Left forelimb (tissue), 1 donor: Measurements from ENCODE around the gene RUVBL1.
A peak's percentile ranks its signal among the peaks of the same experiment; 100 is the strongest.

Experiments used
- DNase-seq: peaks from one replicate; pipeline ENCODE4 v3.0.0-alpha.2; 2018; ENCODE audit warnings: low spot score

RUVBL1 gene

DNA sequence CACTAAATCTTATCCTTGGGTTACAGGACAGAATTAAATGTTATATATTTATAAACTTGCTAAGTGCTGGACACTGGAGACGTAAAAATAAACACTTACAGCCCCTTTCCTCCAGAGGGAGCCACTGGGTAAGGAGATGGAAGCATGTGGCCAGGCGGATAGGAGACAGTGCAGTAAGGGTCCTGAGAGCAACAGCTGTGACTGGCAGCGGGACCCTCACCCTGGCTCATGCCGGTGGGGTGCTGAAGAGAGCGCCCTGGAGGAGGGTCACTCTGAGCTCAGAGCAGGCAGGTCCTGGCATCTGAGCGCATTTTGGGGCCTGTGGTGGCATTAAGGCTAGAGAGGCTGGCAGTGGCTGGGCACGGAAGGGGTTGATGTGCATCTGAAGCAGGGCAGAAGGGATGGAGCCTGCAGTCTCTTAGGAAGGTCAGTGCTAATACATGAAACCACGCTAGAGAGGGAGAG is 55.4 kb downstream of the RUVBL1 start:
- peak; percentile 57 for DNase-seq

DNA sequence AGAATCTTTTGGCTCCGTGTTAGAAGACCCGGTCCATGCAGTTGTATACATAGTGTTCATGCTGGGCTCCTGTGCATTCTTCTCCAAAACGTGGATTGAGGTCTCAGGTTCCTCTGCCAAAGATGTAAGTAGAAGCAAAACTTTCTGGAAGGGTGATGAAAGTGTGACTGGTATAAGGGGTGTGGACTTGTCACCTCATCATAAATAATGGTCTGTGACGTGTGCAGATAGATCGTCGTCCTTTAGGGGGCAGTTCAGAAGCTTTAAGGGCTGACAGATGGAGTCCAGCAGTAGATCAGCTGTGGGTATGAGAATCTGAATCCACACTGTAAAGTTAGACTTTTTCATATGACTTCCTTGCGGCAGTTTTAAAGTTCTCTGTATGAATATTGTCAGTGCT is 56.1 kb downstream of the RUVBL1 start:
- peak; percentile 34 for DNase-seq

DNA sequence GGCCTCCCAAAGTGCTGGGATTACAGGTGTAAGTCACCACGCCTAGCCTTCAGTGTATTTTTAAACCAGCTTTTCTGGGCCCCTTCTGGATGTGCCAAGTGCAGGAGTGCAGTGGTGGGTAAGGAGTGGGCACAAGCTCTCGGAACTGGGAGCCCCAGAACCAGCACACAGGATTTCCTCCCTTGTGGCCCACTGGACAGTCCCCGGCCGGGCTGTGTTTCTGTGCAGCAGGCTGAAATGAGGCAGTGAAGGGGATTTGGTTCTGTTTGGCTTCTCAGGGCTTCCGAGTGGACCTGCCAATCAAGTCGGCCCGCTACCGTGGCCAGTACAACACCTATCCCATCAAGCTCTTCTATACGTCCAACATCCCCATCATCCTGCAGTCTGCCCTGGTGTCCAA is 56.9 kb downstream of the RUVBL1 start:
- DNase-seq = peak; percentile 62

DNA sequence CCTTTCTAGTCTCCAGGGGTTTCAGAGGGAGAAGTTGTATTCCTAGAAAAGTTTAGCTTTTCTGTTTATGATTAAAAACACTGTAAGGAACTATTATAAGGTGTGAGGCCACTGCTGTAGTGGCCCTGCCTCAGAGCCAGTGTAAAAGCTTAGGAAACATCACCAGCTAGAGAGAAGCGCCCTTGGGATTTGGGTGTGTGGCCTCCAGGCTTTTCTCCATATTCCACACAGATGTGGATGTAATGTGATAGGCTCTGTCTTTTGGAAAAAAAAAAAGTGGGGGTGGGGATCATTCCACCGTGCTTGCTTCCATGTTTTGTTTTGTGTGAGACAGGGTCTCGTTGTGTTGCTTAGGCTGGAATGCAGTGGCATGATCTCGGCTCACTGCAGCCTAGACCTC is 57.5 kb downstream of the RUVBL1 start:
- DNase-seq = peak; percentile 2

DNA sequence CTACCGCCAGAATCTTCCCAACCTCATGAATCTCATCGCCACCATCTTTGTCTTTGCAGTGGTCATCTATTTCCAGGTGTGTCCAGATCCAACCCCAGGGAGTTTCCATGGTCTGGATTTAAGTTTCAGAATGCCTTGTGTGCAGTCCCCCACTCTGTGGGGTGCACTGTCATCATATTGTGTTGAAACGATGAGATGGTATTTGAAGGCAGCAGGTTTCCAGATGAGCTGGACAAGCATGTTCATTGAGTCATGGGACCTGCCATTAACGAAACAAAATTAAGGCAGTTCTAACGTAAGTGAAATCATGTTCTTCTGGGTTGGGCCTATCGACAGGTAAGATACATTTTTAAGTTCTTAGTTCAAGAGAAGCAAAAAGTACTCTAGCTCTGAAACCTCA is 58.6 kb downstream of the RUVBL1 start:
- DNase-seq = peak; percentile 28

DNA sequence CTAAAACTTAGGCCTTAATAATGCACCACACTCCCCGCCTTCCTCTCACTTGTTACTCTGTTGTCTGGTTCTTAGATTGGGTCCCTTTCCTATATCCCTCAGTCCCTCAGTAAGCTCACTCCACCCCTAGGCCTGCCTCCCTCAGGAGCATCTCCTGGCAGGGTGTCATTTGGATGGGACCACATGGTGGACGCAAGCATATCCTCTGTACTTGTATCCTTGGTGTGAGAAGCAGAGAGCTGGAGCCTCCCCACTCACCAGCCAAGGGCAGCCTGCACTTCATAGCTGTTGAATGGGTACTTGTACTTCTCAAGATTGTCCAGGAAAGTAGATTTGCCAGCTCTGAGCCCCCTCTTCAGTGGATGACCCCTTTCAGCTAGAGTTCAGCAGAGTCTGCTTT is 59.7 kb downstream of the RUVBL1 start:
- DNase-seq = peak; percentile 55

DNA sequence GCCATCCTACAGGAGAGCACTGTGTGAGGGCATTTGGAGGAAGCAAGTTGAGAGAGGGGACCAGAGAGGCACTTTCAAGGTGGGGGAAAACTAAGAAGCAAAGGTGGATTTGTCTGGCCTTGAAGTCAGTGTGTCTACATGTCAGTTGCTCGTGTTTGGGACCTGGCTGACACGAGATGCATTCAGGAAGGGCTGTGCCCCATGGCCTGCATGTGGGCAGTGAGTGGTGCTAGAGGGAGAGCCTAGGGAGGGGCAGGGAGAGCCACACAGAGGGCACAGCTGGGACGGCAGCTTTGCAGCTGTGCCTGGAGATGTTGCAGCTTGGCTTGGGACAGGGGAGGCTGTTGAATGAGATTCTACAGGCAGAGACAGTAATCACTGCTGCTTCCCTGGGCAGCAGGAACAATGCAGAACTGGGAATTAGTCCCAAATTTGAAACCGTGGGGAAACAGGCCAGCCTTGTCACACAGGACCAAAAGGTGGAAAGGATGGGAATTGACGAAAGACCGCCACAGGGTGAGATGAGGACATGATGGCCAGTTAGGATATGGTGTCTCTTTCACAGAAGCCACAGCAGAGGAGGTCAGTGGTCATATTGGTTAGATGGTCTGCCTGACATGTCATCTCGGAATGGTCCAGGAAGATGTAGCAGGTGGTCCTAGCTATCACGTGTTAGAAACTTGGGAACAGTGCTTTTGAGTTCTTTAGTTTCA is 61.4 kb downstream of the RUVBL1 start:
- DNase-seq = peak; percentile 23

DNA sequence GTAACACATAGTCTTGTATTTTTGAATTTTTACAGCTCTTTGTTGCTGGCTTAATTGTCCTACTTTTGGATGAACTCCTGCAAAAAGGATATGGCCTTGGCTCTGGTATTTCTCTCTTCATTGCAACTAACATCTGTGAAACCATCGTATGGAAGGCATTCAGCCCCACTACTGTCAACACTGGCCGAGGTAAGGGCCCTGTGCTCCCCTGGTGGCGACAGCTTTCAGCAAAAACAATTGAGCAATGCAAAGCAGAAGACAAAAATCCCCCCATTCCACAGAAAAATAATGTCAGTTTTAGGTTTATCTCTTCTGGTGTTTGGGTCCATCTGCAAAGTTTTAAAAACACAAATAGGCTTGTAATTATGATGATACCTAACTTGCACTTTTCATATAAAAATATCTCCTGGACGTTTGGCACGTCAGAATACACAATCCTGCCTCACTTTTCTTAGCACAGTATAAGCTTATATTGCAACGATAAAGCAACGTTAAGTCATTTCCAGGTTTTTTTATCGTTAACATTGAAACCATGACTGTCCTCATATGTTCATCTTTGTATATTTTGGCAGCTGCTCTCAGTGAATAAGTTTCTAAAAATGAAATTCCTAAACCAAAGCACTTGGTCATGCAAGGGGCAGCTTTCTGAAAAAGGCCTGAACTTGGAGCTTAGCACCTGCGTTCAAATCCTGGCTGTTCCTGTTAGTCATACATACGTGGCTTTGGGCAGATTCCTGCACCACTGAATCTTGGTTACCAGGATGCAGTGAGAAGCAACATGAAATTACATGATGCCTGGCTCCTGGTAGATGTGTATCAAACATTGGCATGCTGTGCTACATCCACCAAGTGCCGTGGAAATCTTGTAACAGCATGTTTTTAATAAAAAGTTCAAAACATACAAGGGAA is 62.9 kb downstream of the RUVBL1 start:
- DNase-seq = peak; percentile 26

DNA sequence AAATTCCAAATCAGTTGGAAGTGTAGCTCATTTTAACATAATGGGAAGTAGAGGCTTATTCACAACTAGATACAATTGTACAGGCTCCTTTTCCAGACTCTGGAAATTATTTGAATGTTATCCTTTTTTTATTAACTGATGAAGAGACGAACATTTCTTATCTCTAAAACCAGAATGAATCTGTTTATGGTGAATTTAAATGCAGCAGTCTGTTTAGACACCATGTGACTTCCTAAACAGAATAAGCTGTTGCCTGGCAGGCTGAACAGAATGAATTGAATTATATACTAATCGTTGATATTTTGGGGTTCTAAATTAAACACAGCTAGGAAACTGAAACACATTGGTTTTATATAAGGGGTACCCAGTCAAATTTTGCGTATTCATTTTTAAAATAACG is 67.4 kb downstream of the RUVBL1 start:
- DNase-seq = no peak

DNA sequence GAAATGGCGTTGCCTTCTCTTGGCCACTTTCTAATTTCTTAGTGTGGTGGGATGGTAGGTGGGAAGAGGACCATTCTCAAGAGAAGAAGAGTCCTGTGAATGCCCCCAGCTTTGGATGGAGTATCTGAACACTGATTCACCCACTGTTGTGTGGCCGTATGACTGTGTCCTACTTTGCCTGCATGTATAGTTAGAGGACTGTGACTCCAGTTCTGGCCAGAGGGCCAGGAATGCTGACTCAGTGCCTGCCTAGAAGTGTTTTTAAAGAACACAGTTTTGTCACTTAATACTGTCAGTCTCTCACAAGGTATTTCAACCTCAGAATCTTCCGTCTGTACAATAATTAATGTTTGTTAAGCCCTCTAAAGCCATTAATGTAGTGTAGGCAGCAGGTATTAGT is 69.2 kb downstream of the RUVBL1 start:
- DNase-seq = no peak

DNA sequence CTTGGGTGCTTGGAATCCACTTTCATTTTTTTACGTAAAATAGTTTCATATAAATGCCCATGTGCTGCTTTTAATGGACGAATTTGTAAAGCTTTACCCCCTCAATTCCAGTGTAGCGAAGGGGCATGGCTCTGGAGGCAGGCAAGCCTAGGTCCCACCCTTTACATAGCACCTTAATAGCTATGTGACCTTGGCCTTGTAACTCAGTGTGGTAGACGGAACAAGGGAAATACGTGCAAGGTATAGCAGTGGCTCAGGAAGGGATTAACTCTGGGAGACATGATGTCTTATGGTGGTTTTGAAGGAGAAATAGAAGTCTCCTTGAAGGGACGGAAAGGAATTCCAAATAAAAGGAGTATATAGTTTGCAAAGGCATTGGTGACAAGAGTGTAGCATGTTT is 70.0 kb downstream of the RUVBL1 start:
- DNase-seq = no peak

DNA sequence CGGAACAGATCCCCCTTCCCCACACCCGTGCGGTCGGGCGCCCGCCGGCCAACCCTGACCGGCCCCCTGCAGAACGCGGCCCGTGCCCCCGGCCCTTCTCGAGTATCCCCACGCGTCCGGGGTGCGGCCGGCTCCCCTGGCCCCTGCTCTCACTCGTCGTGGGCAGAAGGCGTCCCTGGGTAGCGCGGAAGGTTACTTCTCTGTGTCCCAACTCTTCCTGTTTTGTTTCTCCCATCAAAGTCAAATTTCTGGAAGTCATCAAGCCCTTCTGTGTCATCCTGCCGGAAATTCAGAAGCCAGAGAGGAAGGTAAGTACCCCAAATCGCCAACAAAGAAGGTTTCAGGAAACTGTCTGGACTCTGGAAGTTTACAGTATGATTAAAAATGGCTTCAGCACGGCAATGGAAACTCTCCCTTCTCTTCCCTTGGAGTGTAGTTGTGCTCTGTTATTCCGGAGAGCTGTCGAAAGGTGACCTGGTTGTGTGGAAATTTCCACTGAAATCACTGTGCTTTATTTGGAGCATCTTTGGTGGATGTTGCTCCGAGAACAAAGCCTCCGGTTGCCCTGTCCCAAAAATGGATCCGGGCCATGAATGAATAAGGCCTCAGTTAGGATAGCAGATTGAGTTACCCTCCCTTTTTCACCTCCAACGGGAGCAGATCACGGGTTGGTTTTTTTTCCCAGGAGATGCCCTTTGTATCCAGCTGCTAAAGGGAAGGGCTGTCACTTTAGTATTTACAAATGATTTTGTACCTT is 70.8 kb downstream of the RUVBL1 start:
- no peak for DNase-seq

DNA sequence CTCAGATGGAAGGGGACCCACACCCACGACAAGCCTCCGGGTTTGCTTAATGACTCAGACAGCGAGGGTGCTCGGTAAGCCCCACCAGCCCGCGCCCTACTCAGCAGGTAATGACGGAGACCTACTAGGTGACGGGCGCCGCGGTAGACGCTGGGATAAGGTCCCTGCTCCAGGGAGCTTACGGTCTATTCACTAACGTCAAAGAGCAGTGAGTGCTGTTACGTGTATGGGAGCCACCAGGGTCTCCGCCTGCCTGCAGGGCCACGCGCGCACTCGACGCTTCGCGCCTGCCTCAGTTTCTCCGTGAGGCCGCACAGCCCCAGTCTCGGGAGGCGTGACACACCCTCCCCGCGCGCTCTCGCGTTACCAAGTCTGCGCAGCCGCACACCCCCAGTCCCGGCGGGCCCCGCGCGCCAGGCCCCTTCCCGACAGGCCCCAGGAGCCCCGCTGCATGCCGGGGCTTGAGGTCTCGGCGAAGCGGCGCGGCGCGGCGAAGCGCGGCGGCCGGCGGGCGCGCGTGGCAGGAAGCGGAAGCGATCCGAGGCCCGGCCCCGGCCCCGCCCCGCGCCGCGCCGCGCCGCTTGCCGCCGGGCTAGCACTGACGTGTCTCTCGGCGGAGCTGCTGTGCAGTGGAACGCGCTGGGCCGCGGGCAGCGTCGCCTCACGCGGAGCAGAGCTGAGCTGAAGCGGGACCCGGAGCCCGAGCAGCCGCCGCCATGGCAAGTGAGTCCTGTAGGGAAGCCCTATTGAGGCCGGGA is 71.6 kb downstream of the RUVBL1 start, which contains the start of gene SEC61A1:
TSS of gene SEC61A1 (plus strand) at position 601 of the 758 bp plus-strand sequence. CDS start at position 717, 116 bp downstream.
- peak; percentile 98 for DNase-seq

DNA sequence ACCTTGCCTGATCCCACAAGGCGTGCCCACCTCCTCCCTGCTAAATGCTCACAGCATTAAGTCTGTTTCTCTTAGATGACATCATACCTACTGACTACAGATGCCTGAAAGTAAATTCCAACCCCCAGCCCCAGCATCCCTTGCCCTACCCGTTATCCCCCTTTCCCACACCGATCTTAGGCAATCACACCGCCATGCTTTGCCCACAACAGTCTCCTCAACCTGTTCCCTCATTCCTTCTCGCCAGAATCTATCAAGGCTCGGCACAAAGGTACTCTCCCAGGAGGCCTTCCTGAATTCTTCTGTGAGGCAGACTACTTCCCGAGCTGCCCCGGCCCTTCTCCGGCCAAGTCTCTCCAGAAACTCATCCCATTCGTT is 72.2 kb downstream of the RUVBL1 start:
- DNase-seq = no peak

DNA sequence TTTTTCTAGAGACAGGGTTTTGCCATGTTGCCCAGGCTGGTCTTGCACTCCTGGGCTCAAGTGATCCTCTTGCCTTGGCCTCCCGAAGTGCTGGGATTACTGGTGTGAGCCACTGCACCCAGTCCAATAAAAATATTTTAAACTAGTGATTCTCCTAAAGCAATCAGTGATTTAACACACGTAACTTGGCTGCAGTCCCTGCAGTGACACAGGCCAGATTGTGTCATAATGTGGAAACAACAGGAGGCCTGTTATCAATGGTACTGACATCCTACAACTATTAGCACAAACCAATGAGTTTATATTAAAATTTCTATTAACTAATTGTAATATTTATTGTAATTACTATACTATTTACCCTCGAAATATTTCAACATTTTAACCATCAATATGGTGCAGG is 73.0 kb downstream of the RUVBL1 start:
- DNase-seq = no peak

DNA sequence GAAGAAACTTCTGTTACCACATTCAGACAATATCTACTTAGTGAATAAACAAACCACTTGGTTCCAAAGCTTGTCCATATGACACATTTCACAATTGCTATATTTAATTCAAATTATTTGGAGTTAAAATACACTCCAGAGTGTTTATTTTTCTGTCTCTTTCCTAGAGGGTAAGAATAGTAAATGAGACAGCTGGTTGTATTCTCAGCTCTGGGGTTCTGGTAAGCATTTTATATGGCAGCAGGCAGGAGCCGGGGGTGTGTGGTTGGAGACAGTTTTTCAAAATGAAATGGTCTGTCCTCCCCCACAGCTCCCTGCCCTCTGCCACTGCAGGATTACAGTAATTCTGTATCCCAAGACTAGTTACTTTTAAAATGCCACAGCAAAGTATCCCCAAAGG is 82.3 kb downstream of the RUVBL1 start:
- DNase-seq = no peak

DNA sequence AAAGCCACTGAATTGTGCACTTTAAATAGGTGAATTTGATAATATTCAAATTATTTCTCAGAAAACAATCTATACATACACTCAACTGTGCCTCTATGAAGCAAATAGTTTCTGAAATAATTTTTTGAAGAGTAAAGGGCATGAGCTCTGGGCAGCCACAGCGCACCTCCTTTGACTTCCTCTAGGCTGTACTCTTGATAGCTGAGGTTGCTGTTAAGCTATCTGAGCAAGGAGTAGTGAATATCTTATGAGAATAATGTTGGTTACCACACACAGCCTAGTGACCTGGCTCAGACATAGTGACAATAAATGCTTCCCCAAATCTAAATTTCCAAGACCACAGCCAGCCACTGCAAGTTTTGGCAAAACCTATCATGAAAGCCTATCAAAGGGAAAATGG is 83.0 kb downstream of the RUVBL1 start:
- DNase-seq = no peak

DNA sequence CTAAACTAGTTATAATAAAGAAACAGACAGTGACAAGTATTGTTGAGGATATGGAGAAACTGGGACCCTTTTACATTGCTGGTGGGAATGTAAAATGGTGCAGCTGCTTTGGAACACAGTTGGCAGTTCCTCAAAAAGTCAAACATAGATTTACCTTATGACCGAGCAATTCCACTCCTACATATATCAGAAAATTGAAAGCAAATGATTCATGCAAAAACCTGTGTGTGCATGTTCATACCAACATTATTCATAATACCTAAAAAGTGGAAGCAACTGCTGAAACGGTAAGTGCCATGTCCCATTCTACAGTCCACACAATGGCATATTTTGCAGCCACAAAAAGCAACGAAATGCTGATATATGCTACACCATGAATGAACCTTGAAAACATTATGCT is 83.6 kb downstream of the RUVBL1 start:
- no peak for DNase-seq

DNA sequence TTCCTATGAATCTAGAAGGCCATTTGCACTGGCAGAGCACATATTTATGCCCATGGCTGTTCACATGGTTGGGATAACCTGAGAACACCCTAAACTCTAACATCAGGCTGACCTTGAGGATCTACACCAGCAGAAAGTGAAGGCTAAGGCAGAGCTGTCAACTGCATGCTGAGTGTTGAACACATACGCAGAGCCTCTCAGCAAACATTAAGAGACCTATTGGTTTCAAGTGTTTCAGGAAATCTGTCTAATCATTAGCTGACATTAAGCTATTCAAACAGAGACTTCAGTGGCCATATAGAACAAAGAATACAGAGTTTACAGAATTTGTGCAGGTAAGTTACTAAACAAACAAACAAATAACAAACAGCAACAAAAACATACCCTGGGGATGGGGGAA is 87.5 kb downstream of the RUVBL1 start:
- no peak for DNase-seq

DNA sequence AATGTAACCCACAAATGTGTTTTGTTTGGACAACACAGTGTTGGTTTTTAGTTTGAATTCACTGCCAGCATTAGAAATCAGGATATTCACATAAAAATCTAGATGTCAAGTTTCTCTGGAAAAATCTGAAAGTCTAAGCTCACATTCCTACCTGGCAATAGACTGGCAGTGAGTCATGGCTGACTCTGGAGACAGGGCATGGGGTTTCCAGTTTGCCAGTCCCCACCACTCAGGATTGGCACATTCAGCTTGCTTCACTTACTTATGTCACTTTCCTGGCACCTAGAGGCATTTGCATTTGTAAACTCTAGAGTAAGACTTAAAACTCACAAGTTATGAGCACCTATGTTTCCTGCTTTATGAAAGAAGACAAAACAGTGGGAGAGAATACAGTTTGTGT is 90.5 kb downstream of the RUVBL1 start:
- no peak for DNase-seq
